Left lung (tissue), 10 donors: Measurements from ENCODE around the gene MASP2. TPM values are rescaled to one million over a fixed set of nuclear protein-coding genes. Genes with fewer than 3 reads are reported as not detected.

ENCODE experiments used
- ATAC-seq: fragments of 200-7000 bp; cut with Tn5 transposase; one replicate; pipeline ENCODE4 v1.9.1; 2020; ENCODE audit warnings: moderate library complexity
- DNase-seq, 4 donors: peaks; one replicate each; pipeline ENCODE4 v3.0.0-alpha.2; 2013 to 2020
- H3K27ac ChIP-seq, 2 donors: fragments of 200-600 bp; sonication (generic) in 1 of 2; one replicate each; pipeline versions ENCODE4 v1.5.0 to v1.8.0; 2020 to 2021
- H3K27me3 ChIP-seq, 2 donors: fragments of 200-600 bp; sonication (generic) in 1 of 2; one replicate each; pipeline versions ENCODE4 v1.5.0 to v1.8.0; 2020 to 2021
- H3K36me3 ChIP-seq, 2 donors: fragments of 200-600 bp; sonication (generic) in 1 of 2; one replicate each; pipeline versions ENCODE4 v1.5.0 to v1.8.0; 2020 to 2021
- H3K4me1 ChIP-seq, 2 donors: fragments of 200-600 bp; one replicate each; pipeline ENCODE4 v1.8.0; 2021
- H3K4me3 ChIP-seq, 2 donors: fragments of 200-600 bp; sonication (generic) in 1 of 2; one replicate each; pipeline versions ENCODE4 v1.5.0 to v1.8.0; 2020 to 2021; ENCODE audit warnings: mild to moderate bottlenecking in 1 of 2
- H3K9me3 ChIP-seq, 2 donors: fragments of 200-600 bp; sonication (generic) in 1 of 2; one replicate each; pipeline versions ENCODE4 v1.5.0 to v1.8.0; 2020 to 2021
- intact Hi-C, 2 donors: fragments of 100-400 bp; cut with DNase I; formaldehyde crosslinking; loops; one replicate each; pipeline versions ENCODE4 v1.11.2 to v1.14.2; 2022
- polyA plus RNA-seq, 6 donors: library from polyadenylated mRNA; unstranded; fragments of 120-200 nt; gene quantifications; one replicate each; pipeline ENCODE4 v1.2.1, GENCODE V29; 2013; ENCODE audit not compliant: insufficient read length in 6 of 6
- total RNA-seq, 2 donors: library from RNA; stranded (reverse); fragmentation: NEBNext Ultra II Directional; extraction: Animal tissue kit (Norgen Biotek cat#: 25700); gene quantifications; one replicate each; pipeline ENCODE4 v1.2.1, GENCODE V29; 2021
- TF ChIP-seq, protein P1 (sequence below), 2 donors: fragments of 200-600 bp; sonication (generic) in 1 of 2; IDR thresholded peaks; one replicate each; pipeline versions ENCODE4 v1.5.0 to v1.8.0; 2021; ENCODE audit warnings: antibody characterized with exemption in 2 of 2
- donor health status: DM: no; HTN: yes; CAD: no.
- donor health status: DM: no; HTN: no; CAD: no.

Gene MASP2
- total and polyA plus RNA-seq, 8 donors, result 8.9 to 12.3 (median 10.9) TPM; not detected in 2

DNA sequence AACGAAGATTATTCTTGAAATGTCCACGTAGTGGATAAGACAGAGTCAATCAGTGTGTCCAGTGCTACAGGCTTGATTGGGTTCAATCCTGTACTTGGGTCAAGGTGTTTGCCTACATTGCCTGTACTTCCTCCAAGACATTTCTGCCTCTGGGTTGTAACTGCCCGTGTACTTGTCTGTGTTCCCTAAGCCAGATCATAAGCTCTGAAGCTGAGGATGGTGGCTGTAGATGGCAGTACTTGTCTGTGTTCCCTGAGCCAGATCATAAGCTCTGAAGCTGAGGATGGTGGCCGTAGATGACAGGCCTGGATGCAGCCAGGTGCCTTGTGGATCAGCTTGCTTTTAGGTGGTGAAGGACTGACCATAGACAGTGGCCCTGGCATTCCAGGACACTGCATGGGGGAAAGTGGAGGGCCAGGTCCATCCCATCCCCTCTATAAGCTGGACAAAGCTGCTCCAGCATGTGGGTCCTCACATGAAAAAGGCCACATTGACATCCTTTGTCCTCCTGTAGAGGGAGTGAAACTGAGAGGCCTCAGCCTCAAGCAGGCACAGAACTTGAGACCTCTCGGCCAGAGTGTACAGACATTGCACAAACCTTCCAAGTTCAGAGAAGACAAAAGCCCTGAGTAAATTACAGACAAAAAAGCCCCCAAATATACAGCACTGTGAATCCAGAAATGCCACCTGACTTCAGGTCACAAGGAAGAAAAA lies 14.8 kb upstream of the MASP2 start:
- H3K4me3 ChIP-seq, result no peak overlapping the region
- TF ChIP-seq, protein P1, sequence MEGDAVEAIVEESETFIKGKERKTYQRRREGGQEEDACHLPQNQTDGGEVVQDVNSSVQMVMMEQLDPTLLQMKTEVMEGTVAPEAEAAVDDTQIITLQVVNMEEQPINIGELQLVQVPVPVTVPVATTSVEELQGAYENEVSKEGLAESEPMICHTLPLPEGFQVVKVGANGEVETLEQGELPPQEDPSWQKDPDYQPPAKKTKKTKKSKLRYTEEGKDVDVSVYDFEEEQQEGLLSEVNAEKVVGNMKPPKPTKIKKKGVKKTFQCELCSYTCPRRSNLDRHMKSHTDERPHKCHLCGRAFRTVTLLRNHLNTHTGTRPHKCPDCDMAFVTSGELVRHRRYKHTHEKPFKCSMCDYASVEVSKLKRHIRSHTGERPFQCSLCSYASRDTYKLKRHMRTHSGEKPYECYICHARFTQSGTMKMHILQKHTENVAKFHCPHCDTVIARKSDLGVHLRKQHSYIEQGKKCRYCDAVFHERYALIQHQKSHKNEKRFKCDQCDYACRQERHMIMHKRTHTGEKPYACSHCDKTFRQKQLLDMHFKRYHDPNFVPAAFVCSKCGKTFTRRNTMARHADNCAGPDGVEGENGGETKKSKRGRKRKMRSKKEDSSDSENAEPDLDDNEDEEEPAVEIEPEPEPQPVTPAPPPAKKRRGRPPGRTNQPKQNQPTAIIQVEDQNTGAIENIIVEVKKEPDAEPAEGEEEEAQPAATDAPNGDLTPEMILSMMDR (IDR thresholded peaks at IDR 0.05), result no peak
- intact Hi-C loops, result no loop called here
- no peak for DNase-seq
- H3K36me3 ChIP-seq, result peaks cover 0 to 47% of the 10 kb centered on the region in 2 donors
- H3K27me3 ChIP-seq, result no peaks in the 10 kb centered on the region
- H3K4me1 ChIP-seq, result peaks cover 14 to 31% of the 10 kb centered on the region in 2 donors
- H3K9me3 ChIP-seq, result no peaks in the 10 kb centered on the region
- no peak overlapping the region for H3K27ac ChIP-seq
- no peak for ATAC-seq

DNA sequence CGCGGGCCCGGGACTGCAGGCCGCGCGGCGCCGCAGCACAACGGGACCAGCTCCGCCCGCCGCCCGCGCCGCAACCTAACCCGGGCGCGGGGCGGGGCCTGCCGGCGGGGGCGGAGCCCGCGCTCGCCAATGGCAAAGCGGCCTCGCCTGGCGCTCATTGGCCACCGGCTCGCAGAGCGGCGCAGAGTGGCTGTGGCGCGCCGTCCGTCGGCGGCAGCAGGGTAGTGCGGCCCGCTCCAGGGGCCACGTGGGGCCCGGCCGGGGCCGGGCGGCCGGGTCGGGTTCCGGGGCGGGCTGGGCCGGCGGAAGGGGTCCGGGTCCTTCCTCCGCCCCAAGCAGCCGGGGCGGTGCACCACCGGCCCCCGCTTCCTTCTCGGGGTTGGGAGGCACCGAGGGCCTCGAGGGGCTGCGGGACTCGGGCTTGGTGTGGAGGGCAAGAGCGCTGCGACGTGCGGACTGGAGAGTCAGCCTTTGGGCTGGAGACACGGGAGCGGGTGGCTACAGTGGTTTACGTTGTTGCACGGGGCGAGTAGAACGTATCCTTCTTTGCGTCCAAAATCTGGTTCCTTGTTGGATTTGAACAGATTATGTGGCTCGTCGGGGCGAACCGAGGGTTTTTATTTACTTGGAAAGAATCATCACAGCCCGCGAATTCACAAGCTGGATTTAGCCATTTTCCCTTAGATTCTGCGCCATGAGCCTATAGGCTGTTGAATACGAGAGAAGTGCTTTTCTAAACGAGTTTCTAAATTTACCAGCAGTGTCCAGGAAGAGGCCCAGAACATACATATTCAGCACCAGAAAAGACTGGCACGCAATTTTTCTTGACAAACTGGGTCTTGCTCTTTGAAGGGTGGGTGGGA lies 13.2 kb upstream of the MASP2 start, which contains the start of gene SRM:
TSS of gene SRM (minus strand) at position 51 of the 863 bp plus-strand sequence. CDS start 75 bp downstream, outside the sequence.
- Histone ChIP-seq H3K36me3 (peaks cover 0 to 47% of the 10 kb centered on the region in 2 donors), H3K4me1 (peaks cover 14 to 31% of the 10 kb centered on the region in 2 donors), H3K4me3 (peak within 1 kb of the TSS; percentile 93 to 95), H3K27me3 (no peaks in the 10 kb centered on the region), H3K27ac (peak within 1 kb of the TSS; percentile 55 to 71), H3K9me3 (no peaks in the 10 kb centered on the region)
- ATAC-seq (peak; percentile 99), DNase-seq (peak; percentile 83 to 97 (median 92))
- intact Hi-C loops, result no loop called here
- TF ChIP-seq, protein P1 (IDR thresholded peaks at IDR 0.05), result peak; percentile 49 to 70

DNA sequence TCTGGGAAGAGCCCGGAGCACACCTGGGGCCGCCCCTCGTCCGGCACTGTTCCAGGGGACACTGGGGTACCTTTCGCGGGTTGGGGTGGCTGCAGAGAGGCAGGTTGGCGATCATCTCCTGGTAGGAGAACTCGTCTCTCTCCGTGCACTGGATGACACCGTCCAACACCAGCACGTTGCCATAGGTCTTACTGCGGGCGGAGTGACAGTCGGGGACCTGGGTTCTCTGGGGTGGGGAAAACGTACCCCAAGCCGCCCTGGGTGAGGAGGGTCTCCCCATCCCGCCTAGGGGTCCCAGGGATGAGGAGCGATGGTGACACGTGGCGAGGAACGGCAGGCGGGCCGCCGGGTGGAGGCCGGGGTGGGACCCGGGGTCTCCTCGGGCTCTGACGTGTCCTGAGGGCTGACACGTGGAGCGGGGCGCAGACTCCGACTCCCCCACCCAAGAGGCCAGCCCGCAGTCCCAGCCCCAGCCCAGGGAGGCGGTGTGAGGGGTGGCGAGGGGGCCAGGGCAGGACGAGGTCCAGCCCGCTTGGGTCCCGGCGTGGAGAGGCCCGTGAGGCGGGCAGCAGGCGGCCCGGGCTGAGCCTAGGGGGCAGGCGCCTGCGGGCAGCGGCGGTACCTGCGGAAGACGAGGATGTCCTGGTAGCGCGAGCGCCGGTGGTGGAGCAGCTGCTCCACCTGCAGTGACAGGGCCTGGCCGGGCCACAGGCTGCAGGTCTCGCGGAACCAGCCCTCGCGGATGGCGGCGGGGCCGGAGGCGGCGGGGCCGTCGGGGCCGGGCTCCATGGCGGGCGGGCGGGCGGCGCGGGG lies 12.3 kb upstream of the MASP2 start:
- H3K4me1 ChIP-seq, result peaks cover 14 to 31% of the 10 kb centered on the region in 2 donors
- no peaks in the 10 kb centered on the region for H3K27me3 ChIP-seq
- H3K4me3 ChIP-seq, result peak overlapping the region; percentile 93 to 95
- no peak for ATAC-seq
- no peak for DNase-seq
- no peaks in the 10 kb centered on the region for H3K9me3 ChIP-seq
- intact Hi-C loops, result no loop called here
- TF ChIP-seq, protein P1 (IDR thresholded peaks at IDR 0.05), result no peak
- H3K27ac ChIP-seq, result peak overlapping the region in 1 of 2 donors; percentile 57
- peaks cover 0 to 48% of the 10 kb centered on the region in 2 donors for H3K36me3 ChIP-seq

DNA sequence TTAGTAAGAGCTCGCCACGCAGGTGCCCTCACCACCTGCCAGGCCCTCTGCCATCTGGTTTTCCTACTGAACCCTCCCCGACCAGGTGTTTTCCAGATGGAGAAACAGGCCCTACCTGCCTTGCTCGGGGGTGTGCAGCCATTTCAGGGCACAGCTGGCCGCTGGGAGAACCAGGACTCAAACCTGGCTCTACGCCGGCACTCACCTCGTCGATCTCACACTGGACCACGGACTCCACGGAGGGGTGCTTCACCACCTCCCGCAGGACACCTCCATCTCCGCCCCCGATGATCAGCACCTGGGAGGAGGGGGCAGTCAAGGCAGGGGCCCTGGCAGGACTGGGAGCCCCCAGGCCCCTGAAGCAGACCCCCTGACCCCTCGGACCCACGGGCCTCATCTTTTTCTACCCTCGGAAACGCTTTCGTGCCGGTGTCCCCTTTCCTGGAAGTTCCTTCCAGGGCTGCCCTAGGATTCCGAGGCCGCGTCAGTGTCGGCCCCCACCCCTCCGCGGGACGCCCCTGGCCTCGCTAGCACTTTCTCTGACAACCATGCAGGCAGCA lies 11.6 kb upstream of the MASP2 start:
- peaks cover 14 to 31% of the 10 kb centered on the region in 2 donors for H3K4me1 ChIP-seq
- no peaks in the 10 kb centered on the region for H3K9me3 ChIP-seq
- H3K27me3 ChIP-seq, result no peaks in the 10 kb centered on the region
- no peak overlapping the region for H3K27ac ChIP-seq
- intact Hi-C loops, result no loop called here
- TF ChIP-seq, protein P1 (IDR thresholded peaks at IDR 0.05), result no peak
- no peak for ATAC-seq
- DNase-seq, result no peak
- H3K36me3 ChIP-seq, result peaks cover 0 to 50% of the 10 kb centered on the region in 2 donors
- peak overlapping the region; percentile 93 to 95 for H3K4me3 ChIP-seq
